ENCODE measurements around the gene RBM44. TPM values are rescaled to one million over a fixed set of nuclear protein-coding genes. Genes with fewer than 3 reads are reported as not detected.

Gene RBM44, protein sequence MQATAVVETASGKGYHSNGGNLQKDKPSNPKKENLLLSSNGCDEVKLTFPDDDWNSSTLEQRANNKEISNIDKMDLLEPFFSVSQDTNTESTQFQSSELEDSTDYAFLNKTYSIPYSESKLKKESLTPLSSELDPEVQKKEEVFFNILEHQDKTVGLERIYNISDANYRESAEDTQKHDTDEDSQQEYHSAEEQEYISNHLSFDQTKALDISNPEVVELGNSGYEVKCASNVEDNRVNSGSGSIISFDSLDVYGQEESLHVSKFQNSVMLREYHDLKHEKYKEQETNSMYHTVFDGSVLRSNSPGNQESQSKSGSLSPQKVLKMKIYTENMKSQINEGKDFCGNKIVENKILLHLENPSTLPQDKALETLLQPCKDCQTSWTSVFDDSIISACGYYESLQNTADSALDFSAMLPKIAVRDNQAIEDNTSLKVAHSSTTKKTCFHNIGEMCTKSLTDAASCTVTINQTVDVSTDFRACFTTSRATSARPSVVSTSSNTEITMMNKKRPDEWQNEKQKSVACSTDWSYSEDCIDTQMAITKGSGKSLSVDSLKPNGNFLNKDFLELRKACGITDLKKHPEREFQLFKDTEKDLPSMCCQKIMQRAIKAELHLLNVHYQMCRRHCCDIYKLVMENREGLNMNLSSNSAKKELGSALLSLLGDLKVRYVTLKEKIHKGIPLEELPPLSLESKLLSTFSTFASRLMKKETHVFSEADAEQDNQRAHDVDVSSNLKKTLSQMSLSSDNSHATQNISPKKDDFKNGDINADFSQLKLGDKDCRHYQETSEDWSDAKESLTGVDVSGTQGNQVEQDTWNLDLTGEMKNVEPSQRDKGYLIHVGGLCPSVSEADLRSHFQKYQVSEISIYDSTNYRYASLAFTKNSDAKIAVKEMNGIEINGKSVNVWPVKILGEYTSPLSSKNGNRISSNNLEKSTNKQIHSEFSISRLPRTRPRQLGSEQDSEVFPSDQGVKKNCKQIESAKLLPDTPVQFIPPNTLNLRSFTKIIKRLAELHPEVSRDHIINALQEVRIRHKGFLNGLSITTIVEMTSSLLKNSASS
- total RNA-seq, result not detected in 2 replicates

DNA sequence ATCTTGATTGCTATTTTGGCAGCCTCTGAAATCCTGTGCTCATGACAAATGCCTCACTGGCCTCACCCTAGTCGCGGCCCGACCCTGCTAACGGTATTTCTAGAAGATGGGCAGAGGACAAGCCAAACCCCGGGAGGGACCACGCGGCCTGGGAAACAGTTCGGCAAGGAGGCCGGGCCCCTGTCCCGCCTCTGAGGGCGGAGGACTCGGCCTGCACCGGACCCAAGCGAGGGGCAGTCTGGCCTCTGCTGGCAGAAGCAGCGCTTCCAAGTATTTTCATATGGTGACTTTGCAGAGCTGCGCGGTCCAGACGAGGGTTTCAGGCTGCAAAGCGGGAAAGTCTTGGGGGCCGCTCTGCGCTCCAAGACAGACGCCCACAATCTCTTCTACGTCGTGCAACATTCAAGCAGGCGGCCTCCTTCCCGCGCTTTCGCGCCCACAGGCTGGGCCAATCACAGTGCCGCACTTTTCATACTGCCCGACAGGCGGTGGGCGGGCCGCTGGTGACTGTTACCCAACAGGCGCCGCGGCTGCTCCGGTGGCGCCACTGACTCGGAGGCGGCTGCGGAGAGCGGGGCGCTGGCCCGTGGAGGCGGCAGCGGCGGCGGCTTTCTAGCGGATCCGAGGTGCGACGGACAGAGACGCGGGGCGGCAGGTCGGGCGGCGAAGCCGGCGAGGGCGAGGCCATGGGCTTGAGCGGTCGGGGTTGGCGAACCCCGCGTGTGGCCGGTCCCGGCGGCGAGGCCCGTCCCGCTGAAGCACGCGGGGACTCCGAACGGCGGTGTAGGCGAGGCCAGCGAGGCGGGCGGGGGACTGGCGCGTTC is at the start of gene RBM44:
Gene RBM44, plus strand, starts transcription at position 544 of the 824 bp plus-strand sequence. CDS start 14,831 bp downstream, outside the sequence.

DNA sequence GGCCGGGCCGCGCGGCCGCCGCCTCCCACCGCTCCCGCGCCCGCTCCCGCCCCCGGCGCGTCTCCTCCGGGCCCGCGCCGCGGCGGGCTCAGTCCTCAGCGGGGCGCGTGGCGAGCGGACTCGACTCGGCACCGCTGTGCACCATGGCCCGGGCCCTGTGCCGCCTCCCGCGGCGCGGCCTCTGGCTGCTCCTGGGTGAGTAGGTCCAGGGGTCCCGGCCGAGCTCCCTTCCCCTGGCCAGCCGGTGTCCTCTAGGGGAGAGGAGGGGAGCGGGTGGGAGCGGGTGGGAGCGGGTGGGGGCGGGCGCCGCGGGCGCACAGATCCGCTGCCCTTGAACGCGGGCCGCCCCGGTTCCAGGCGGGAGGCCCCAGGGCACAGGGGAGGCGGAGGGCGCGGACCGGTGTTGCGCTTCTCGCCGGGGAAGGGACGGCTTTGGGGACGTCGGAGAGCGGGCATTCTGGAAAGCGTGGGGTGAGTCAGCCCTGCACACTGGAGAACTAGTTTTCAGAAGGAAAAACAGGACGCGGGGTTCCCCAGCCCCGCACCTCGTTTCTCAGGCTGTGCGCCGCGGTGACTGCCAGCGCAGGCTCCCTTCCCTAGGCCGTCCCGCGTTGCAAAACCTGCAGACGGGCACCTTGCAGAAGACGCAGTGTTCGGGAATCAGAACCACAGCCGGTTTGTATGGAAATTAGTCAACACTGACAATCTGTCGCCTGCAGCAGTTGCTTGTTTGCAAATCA is 61.1 kb downstream of the RBM44 start, which contains the start of gene RAMP1:
Gene RAMP1, plus strand, starts transcription at position 91 of the 740 bp plus-strand sequence. Its CDS starts 53 bp downstream, at position 144.

Other genes with a start within 250 kb of the RBM44 start
- gene PRLH, start 232.2 kb upstream of the RBM44 start, total RNA-seq, result not detected in 2 replicates
- 0.68 and 1.6 TPM in 2 replicates for gene RAB17, start 208.0 kb upstream of the RBM44 start, total RNA-seq
- gene LRRFIP1, start 171.2 kb upstream of the RBM44 start, total RNA-seq, result 51.4 and 71.6 TPM in 2 replicates
- gene RAMP1, start 60.8 kb downstream of the RBM44 start, total RNA-seq, result 18.0 and 21.4 TPM in 2 replicates
- 95.8 and 116 TPM in 2 replicates for gene UBE2F, start 168.2 kb downstream of the RBM44 start, total RNA-seq